ENCODE data around the gene CDCP2.

Gene CDCP2

GRCh38 chr1:54094001-54094729 lies 58.6 kb downstream of the CDCP2 start:
- H3K27ac Mint-ChIP-seq, result no peak overlapping the region
- H3K4me1 Mint-ChIP-seq, result peaks cover 21% of the 10 kb centered on the region
- no peaks in the 10 kb centered on the region for H3K9me3 Mint-ChIP-seq
- H3K27me3 Mint-ChIP-seq (ENCODE audit: low read depth), result no peaks in the 10 kb centered on the region
- no peak overlapping the region for H3K4me3 Mint-ChIP-seq
- H3K36me3 Mint-ChIP-seq (ENCODE audit: low read depth), result no peaks in the 10 kb centered on the region
- TF ChIP-seq, protein P1, sequence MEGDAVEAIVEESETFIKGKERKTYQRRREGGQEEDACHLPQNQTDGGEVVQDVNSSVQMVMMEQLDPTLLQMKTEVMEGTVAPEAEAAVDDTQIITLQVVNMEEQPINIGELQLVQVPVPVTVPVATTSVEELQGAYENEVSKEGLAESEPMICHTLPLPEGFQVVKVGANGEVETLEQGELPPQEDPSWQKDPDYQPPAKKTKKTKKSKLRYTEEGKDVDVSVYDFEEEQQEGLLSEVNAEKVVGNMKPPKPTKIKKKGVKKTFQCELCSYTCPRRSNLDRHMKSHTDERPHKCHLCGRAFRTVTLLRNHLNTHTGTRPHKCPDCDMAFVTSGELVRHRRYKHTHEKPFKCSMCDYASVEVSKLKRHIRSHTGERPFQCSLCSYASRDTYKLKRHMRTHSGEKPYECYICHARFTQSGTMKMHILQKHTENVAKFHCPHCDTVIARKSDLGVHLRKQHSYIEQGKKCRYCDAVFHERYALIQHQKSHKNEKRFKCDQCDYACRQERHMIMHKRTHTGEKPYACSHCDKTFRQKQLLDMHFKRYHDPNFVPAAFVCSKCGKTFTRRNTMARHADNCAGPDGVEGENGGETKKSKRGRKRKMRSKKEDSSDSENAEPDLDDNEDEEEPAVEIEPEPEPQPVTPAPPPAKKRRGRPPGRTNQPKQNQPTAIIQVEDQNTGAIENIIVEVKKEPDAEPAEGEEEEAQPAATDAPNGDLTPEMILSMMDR (IDR thresholded peaks at IDR 0.05; ENCODE audit: unreplicated experiment in 3 of 3), result no peak

DNA sequence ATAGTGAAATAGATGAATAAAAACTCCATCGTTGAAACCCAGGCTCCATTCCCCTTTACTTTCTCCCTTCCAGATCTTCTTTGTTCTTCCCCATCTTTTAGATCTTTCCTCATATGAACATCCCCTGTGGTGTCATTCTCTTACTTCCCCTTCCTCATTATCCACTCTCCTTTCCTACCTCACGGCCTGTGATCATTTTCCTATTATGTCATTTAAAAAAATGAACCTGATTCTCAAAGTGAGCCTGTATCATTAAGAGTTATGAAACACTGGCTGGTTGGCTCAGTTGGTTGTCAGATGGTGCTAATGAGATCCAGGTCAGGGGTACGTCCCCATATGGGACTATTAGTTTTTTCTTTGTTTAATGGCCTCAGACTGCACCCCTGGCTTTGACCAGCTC lies 61.1 kb downstream of the CDCP2 start:
- Mint-ChIP-seq H3K4me3 (no peak overlapping the region), H3K36me3 (ENCODE audit: low read depth) (no peaks in the 10 kb centered on the region), H3K27ac (no peak overlapping the region), H3K27me3 (ENCODE audit: low read depth) (no peaks in the 10 kb centered on the region), H3K9me3 (no peaks in the 10 kb centered on the region), H3K4me1 (peaks cover 9% of the 10 kb centered on the region)
- TF ChIP-seq, protein P1 (IDR thresholded peaks at IDR 0.05; ENCODE audit: unreplicated experiment in 3 of 3), result no peak

- TF ChIP-seq, protein P1 (IDR thresholded peaks at IDR 0.05; ENCODE audit: unreplicated experiment in 3 of 3), result no peak
- Mint-ChIP-seq H3K4me3 (no peak overlapping the region), H3K4me1 (no peaks in the 10 kb centered on the region), H3K27ac (no peak overlapping the region), H3K9me3 (no peaks in the 10 kb centered on the region), H3K27me3 (ENCODE audit: low read depth) (no peaks in the 10 kb centered on the region), H3K36me3 (ENCODE audit: low read depth) (no peaks in the 10 kb centered on the region)
Observed at GRCh38 chr1:54088385-54088784, 64.4 kb downstream of the CDCP2 start.

DNA sequence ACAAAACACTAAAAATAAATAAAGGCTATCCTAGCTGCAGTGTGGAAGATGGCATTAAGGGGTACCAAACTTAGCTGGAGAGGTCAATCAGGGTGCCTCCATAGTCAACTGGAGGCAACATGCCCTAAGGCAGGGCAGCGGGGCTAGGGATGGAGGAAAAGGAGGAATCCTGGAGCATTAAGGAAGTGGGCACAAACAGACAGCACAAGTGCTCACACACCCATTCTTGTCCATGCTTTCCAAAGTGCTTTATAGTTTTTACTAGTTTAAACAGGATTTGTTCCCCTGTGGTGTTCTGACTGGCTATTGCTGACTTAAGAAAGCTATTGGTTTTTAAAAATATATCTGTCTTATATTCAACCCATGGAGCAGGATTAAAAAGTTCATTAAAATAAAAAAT lies 66.0 kb downstream of the CDCP2 start:
- Mint-ChIP-seq H3K9me3 (no peaks in the 10 kb centered on the region), H3K27me3 (ENCODE audit: low read depth) (no peaks in the 10 kb centered on the region), H3K4me1 (no peaks in the 10 kb centered on the region), H3K4me3 (no peak overlapping the region), H3K36me3 (ENCODE audit: low read depth) (no peaks in the 10 kb centered on the region), H3K27ac (no peak overlapping the region)
- TF ChIP-seq, protein P1 (IDR thresholded peaks at IDR 0.05; ENCODE audit: unreplicated experiment in 3 of 3), result no peak

DNA sequence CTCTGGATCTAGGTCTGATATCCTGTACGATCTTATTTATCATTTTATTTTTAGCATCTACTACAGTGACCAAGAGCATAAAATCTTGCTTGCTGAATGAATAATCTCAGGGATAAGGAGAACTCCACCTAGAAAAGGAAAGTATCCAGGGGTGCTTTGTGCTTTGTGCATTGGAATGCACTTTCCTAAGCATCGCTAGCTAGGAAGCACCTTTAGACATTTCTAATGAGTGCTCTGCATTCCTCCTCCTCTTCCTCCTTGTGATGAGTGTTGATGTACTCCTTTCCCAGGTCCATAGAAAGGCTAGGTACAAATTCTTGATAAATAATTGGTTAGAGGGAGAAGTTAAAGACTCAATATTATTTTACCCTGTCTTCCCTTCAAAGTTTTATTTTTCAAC lies 68.0 kb downstream of the CDCP2 start:
- H3K27me3 Mint-ChIP-seq (ENCODE audit: low read depth), result no peaks in the 10 kb centered on the region

More for the DNA sequence above, 68.0 kb downstream of the CDCP2 start:
- H3K4me3 Mint-ChIP-seq, result no peak overlapping the region
- H3K9me3 Mint-ChIP-seq, result no peaks in the 10 kb centered on the region
- H3K4me1 Mint-ChIP-seq, result no peaks in the 10 kb centered on the region
- H3K27ac Mint-ChIP-seq, result no peak overlapping the region
- TF ChIP-seq, protein P1 (IDR thresholded peaks at IDR 0.05; ENCODE audit: unreplicated experiment in 3 of 3), result no peak
- H3K36me3 Mint-ChIP-seq (ENCODE audit: low read depth), result no peaks in the 10 kb centered on the region
